ENCODE measurements around the gene SWSAP1. TPM values are rescaled to one million over a fixed set of nuclear protein-coding genes. Genes with fewer than 3 reads are reported as not detected.
A peak's percentile ranks its signal among the peaks of the same experiment; 100 is the strongest.

SWSAP1 gene
- polyA plus RNA-seq, 3 donors, result 5.9 to 11.5 (median 8.7) TPM

- peaks cover 4 to 6% (median 5%) of the 10 kb centered on the region in 3 donors for H3K27me3 Mint-ChIP-seq (ENCODE audit: low read depth in 3 of 3)
- intact Hi-C loops (cut with micrococcal nuclease), result loop anchor here in 1 of 2 donors (1.0 kb wide), 1 partner anchor 9 kb away; the partner anchor contains the start of genes CCDC159 and TMEM205
- Histone ChIP-seq H2AFZ (ENCODE audit: insufficient read depth, low read depth, low read length, poor library complexity, severe bottlenecking) (peak within 1 kb of the TSS; percentile 67), H3K27ac (ENCODE audit: low read depth in 1 of 2, low read length in 2 of 2) (peak within 1 kb of the TSS in 1 of 2 donors; percentile 69), H3K4me2 (replicated peaks; ENCODE audit: extremely low read depth, low read length, poor library complexity, severe bottlenecking) (peak within 1 kb of the TSS; percentile 95), H3K79me2 (ENCODE audit: insufficient read depth, low read length) (peaks cover 14% of the 10 kb centered on the region), H3K9ac (ENCODE audit: insufficient read depth, low read length, poor library complexity, severe bottlenecking) (peak within 1 kb of the TSS; percentile 66), H3K36me3 (replicated peaks in 1 of 2; ENCODE audit: control insufficient read depth in 1 of 2, insufficient read depth in 2 of 2, low read length in 2 of 2) (peaks cover 12 to 29% of the 10 kb centered on the region in 2 donors), H3K4me3 (replicated peaks in 1 of 3; ENCODE audit: low read depth in 2 of 3, low read length in 3 of 3) (peak within 1 kb of the TSS; percentile 67 to 87 (median 73)), H3K4me1 (ENCODE audit: control insufficient read depth in 1 of 2, insufficient read depth in 2 of 2, low read length in 2 of 2) (peaks cover 18 to 26% of the 10 kb centered on the region in 2 donors), H4K20me1 (ENCODE audit: insufficient read depth, low read length) (peaks cover 35% of the 10 kb centered on the region), H3K9me3 (replicated peaks in 1 of 2; ENCODE audit: control insufficient read depth in 1 of 2, insufficient read depth in 1 of 2, low read length in 2 of 2) (no peaks in the 10 kb centered on the region), H3K27me3 (ENCODE audit: control insufficient read depth in 2 of 2, insufficient read depth in 2 of 2, low read length in 2 of 2) (no peaks in the 10 kb centered on the region)
- peak within 1 kb of the TSS; percentile 84 to 96 for H3K4me3 Mint-ChIP-seq
- TF ChIP-seq, protein P1, sequence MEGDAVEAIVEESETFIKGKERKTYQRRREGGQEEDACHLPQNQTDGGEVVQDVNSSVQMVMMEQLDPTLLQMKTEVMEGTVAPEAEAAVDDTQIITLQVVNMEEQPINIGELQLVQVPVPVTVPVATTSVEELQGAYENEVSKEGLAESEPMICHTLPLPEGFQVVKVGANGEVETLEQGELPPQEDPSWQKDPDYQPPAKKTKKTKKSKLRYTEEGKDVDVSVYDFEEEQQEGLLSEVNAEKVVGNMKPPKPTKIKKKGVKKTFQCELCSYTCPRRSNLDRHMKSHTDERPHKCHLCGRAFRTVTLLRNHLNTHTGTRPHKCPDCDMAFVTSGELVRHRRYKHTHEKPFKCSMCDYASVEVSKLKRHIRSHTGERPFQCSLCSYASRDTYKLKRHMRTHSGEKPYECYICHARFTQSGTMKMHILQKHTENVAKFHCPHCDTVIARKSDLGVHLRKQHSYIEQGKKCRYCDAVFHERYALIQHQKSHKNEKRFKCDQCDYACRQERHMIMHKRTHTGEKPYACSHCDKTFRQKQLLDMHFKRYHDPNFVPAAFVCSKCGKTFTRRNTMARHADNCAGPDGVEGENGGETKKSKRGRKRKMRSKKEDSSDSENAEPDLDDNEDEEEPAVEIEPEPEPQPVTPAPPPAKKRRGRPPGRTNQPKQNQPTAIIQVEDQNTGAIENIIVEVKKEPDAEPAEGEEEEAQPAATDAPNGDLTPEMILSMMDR (IDR thresholded peaks at IDR 0.05), result no peak
- 3% methylated on average over 46 of the region's 62 CpGs for WGBS (ENCODE audit: insufficient coverage)
- peak within 1 kb of the TSS; percentile 79 to 94 (median 86) for H3K27ac Mint-ChIP-seq
- DNase-seq, result peak; percentile 87 to 90 (median 88)
- H3K4me1 Mint-ChIP-seq, result peaks cover 37% of the 10 kb centered on the region
- H3K9me3 Mint-ChIP-seq, result peaks cover 0 to 2% (median 0%) of the 10 kb centered on the region in 7 donors
- peaks cover 35 to 62% of the 10 kb centered on the region in 2 donors for H3K36me3 Mint-ChIP-seq
Observed at GRCh38 chr19:11355160-11356073, 19.0 kb upstream of the SWSAP1 start, which contains the start of gene PLPPR2. PLPPR2 (plus strand) TSS chr19:11355432; CDS start chr19:11357674, 2,242 bp downstream.

DNA sequence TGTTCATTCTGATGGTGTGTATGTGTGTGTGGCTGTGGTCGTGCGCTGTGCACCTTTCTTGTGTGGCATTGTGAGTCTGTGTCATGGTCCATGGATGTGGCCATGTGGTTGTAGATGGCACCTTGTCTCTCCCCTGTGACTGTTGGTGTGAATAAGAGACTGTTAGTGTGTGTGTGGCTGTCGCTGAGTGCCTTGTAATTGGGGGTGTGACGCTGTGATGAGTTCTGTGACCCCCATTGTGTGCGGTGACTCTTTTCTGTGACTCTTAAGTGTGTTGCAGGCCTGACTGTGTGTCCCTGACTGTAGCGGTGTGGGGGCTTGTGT, 18.4 kb upstream of the SWSAP1 start:
- H3K36me3 Mint-ChIP-seq, result peaks cover 37 to 65% of the 10 kb centered on the region in 2 donors
- H3K36me3 ChIP-seq (replicated peaks in 1 of 2; ENCODE audit: control insufficient read depth in 1 of 2, insufficient read depth in 2 of 2, low read length in 2 of 2), result peaks cover 18 to 35% of the 10 kb centered on the region in 2 donors
- peak overlapping the region; percentile 67 to 87 (median 73) for H3K4me3 ChIP-seq (replicated peaks in 1 of 3; ENCODE audit: low read depth in 2 of 3, low read length in 3 of 3)
- TF ChIP-seq, protein P1 (IDR thresholded peaks at IDR 0.05), result no peak
- peaks cover 4 to 6% (median 5%) of the 10 kb centered on the region in 3 donors for H3K27me3 Mint-ChIP-seq (ENCODE audit: low read depth in 3 of 3)
- peaks cover 0 to 2% (median 0%) of the 10 kb centered on the region in 7 donors for H3K9me3 Mint-ChIP-seq
- no peak for DNase-seq
- H3K4me1 Mint-ChIP-seq, result peaks cover 37% of the 10 kb centered on the region
- peaks cover 14% of the 10 kb centered on the region for H3K79me2 ChIP-seq (ENCODE audit: insufficient read depth, low read length)
- peak overlapping the region in 1 of 2 donors; percentile 69 for H3K27ac ChIP-seq (ENCODE audit: low read depth in 1 of 2, low read length in 2 of 2)
- no peaks in the 10 kb centered on the region for H3K9me3 ChIP-seq (replicated peaks in 1 of 2; ENCODE audit: control insufficient read depth in 1 of 2, insufficient read depth in 1 of 2, low read length in 2 of 2)
- no peaks in the 10 kb centered on the region for H3K27me3 ChIP-seq (ENCODE audit: control insufficient read depth in 2 of 2, insufficient read depth in 2 of 2, low read length in 2 of 2)
- H3K4me1 ChIP-seq (ENCODE audit: control insufficient read depth in 1 of 2, insufficient read depth in 2 of 2, low read length in 2 of 2), result peaks cover 18 to 26% of the 10 kb centered on the region in 2 donors
- intact Hi-C loops (cut with micrococcal nuclease), result no loop called here
- peaks cover 41% of the 10 kb centered on the region for H4K20me1 ChIP-seq (ENCODE audit: insufficient read depth, low read length)
- H3K9ac ChIP-seq (ENCODE audit: insufficient read depth, low read length, poor library complexity, severe bottlenecking), result peak overlapping the region; percentile 66
- H3K27ac Mint-ChIP-seq, result peak overlapping the region in 6 of 7 donors; percentile 80 to 94 (median 87)
- H3K4me2 ChIP-seq (replicated peaks; ENCODE audit: extremely low read depth, low read length, poor library complexity, severe bottlenecking), result peak overlapping the region; percentile 95
- 95% methylated on average over 6 of the region's 6 CpGs for WGBS (ENCODE audit: insufficient coverage)
- H3K4me3 Mint-ChIP-seq, result peak overlapping the region; percentile 84 to 96
- peak overlapping the region; percentile 67 for H2AFZ ChIP-seq (ENCODE audit: insufficient read depth, low read depth, low read length, poor library complexity, severe bottlenecking)

Measured in CD14-positive monocyte (primary cell).